Hematopoietic multipotent progenitor cell treated with erythropoietin and hydrocortisone succinate and interleukin-3 and kit ligand, for 17 days (in vitro differentiated cells): Measurements from ENCODE around the gene TEAD1.

Experiments used
- DNase-seq: peaks from one replicate; pipeline ENCODE4 v3.0.0-alpha.2; 2015; ENCODE audit warnings: low spot score

The TEAD1 gene

DNA sequence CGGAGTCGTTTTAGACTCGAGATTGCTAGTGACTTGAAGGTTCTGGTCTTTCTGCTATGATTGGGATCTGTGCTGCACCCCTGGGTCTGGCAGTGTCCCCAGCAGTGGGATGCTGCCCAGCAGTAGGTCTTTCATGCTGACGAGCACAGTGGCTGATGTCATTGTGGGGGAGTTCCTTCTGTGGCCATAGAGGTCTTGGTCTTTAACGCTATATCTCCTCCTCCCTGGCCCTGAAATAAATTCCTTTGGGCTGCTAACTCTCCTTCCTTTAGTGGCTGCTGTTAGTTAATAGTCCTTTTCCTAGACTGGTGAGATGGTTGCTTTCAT lies 136.3 kb downstream of the TEAD1 start:
- no peak for DNase-seq

DNA sequence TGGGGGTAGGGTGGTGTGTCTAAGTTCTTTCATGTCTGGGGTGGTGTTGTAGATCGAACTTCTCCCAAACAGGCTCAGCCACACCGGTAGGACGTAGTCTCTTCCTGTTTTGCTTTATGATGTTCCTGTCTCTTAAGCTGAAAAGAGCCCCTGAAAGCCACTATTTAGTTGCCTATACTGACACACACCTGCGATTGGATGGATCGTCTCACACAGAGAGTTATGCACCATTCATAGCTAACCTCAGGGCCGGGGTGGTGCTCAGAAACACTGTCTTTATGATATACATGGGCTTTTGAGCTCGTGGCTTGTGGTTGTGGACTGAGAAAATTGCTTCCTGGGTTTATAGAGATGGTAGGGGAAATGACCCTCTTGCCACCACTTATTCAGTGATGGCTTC lies 137.6 kb downstream of the TEAD1 start:
- DNase-seq, result no peak

DNA sequence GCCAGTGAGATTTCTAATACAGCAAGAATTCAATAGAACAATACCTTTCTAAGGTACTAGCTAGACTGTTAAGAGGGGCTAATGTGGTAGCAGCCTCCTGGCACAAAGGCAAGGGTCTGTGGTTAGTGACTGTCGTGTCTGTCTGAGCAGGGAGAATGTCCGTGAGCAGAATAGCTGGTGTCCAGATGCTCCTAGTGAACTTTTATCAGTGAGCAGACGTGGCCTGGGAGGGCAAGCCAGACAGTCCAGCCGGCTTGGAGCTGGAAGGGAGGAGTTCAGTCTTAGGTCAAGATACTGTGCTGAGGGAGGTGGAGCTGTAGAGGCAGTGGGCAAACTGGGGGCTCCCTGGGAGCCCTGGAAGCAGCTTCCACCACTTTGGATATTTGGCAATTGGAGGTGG lies 138.6 kb downstream of the TEAD1 start:
- DNase-seq, result no peak

GRCh38 chr11:12813371-12814225 lies 139.4 kb downstream of the TEAD1 start:
- DNase-seq, result no peak

DNA sequence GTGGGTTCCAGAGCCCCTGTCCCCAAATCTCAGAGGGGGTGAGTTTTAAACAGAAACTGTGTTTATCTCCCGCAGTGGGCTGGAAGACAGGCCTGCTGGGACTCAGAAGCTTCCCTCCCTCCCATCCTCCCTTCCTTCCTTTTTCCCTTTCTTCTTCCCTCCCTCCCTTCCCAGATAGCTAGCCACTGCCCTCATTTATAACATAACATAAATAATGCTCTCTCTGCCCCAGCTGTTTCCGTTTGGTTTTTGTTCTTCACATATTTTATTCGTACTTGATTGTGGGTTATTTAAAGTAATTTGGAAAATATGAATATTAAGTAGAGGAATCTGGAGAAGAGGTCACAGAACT lies 140.9 kb downstream of the TEAD1 start:
- DNase-seq, result no peak

DNA sequence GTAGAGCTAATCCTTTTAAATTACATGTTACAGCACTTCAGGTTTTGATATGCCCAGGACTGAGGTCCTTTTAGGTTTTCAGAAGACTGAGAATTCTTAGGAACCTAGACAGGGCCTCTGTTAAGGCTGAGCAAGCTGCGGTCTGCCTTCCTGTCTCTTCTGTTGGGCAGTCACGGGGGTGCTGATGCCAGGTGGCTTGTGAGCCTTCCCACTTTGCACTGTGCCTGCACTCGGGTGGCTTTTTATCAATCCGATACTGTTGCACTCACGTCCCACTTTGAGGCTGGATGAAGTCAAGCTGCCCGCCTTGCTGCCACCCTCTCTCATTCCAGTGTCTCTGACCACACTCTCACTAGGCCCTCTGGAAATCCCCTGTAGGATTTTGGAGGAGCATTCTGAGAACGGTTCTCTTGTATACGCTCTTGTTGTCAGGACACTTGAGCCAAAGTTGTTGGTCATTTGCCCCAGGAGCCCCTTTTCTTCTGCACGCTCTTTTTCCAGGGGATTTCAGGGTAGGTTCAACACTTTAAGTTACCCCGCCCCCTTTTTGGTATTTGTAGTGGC lies 141.8 kb downstream of the TEAD1 start:
- DNase-seq, result no peak

- no peak for DNase-seq
These were observed 143.6 kb downstream of the TEAD1 start for GRCh38 chr11:12817681-12818332.

DNA sequence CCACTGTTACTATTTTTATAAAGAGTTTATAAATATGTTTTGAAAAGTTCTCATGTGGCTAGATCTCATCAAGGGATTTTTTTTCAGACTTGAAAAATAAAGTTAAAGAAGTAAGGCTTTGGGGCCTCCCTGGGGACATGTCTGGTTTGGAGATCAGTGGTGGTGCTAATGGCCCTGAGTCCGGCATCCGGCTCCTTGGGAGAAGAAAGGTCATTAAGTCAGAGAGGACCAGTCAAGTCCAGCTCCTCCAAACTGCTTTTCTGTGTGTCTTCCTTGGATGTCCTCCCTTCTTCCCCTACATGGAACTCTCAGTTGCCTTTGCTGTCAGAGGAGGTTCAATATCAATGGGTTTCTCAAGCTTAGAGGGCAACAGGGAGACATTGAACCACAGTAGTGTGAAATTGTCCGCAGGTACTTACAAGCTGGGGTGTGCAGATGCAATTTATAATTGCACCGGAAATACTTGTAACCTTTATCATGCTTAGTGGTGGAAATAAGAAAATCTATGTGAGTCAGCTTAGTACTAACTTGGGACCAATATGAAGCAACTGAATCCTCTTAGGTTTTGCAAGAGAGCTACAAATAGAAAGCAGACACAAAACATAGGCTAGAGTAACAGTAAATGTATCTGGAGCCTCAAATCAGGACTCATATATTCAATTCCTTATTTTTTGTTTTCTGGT lies 144.3 kb downstream of the TEAD1 start:
- DNase-seq, result no peak

DNA sequence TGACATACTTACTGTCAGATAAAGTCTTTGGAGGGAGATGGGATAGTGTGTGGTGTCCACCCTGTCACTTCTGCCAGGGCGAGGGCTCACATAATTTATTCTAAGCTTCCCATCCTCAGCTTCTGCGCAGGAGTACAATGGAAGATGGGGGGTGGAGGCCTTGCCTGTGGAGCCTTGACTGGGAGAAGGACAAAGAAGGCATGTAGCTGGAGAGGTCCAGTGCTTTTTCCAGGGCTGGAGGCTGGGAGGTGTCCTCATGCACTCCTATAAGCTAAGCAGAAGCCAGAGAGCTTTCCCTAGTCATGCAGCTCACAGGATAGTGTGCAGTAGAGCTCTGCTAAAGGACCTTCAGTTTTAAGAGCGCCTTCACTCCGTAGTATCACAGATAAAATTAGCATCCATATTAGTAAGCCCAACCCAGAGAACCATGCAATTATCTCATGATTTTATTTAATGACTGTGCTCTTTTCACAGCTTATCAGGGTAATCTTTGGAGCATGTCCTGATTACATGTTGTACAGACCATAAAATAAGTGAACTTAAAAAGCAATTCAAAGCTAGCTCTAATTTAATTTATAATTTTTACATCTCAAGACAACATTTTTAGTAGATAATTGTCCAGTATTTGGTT lies 148.3 kb downstream of the TEAD1 start:
- no peak for DNase-seq

- no peak for DNase-seq
These were observed 150.2 kb downstream of the TEAD1 start for GRCh38 chr11:12824281-12825041.

GRCh38 chr11:12826441-12826840 lies 152.2 kb downstream of the TEAD1 start:
- no peak for DNase-seq

GRCh38 chr11:12827369-12827768 lies 153.1 kb downstream of the TEAD1 start:
- no peak for DNase-seq

DNA sequence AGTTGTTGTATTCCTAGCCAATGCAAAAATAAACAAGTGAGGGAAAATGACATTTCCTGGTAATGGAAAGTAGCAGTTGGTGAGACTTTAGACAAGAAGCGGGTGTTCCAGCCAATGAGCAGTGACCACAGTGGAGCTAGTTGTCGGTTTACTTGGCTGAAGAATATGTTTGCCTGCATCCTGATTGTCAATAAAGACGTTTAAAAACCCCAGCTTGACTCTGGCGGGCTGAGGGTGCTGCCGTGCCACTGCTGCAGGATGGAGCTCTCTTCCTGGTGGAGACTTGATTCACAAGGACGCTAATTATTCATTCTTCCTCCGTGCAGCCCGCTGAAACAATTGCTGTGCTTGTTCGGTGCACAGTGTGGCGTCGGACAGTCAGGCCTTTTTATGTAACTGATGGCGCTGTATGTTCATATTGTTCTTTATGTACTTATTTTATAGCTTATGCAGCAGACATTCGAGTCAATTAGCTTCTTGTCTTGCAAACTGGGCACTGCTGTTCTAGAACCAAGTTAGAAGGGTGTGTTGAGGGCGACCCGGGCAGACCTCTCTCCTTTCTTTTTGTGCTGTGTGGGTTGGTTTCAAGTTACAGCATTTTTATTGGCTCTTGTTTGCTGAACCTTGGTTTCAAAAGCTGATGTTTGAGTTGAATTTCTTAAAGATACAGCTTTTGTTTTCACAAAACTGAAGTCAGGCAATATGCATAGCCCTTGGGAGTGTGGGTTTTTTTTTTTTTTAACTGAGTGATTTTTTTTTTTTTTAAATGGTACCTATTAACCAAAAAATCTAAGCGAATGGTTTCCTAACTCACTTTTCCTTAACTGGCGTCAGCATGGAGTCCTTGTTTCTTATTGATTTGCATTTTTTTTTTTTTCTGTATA lies 153.9 kb downstream of the TEAD1 start:
- no peak for DNase-seq

GRCh38 chr11:12829131-12829530 lies 154.9 kb downstream of the TEAD1 start:
- no peak for DNase-seq

DNA sequence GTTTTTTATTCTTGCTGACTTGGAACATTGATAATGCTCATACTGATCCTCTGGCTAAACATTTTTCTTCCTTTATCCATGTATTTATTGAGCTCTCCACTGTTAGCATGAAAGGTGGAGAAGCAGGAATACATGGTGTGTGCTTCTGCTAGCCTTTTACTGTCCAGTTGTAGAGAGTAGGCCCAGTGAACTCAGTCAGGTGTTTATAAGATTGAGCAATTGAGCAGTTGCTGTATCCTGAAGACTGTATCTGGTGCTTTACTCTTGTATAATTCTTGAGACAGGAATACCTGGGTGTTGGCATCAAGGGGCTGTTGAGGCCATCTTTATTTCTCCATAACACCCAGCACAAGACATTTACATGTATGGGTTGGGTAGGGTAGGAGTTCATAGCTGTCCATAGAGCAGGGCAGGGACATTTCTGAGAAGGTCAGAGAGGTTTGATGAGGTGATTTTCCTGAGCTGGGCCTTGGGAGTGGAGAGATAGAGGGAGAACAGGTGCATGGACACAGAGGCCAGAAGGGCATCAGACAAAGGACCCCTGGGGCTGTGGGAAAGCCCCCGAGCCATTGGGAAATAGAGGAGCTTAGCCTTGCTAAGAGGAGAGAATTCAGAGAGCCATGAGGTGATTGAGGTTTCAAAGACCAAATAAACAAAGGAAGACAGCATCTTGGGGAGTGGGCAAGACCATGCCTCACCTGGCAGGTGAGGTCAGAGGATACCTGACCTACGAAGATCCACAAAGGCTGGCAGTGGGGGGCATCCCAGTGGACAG lies 155.5 kb downstream of the TEAD1 start:
- no peak for DNase-seq

DNA sequence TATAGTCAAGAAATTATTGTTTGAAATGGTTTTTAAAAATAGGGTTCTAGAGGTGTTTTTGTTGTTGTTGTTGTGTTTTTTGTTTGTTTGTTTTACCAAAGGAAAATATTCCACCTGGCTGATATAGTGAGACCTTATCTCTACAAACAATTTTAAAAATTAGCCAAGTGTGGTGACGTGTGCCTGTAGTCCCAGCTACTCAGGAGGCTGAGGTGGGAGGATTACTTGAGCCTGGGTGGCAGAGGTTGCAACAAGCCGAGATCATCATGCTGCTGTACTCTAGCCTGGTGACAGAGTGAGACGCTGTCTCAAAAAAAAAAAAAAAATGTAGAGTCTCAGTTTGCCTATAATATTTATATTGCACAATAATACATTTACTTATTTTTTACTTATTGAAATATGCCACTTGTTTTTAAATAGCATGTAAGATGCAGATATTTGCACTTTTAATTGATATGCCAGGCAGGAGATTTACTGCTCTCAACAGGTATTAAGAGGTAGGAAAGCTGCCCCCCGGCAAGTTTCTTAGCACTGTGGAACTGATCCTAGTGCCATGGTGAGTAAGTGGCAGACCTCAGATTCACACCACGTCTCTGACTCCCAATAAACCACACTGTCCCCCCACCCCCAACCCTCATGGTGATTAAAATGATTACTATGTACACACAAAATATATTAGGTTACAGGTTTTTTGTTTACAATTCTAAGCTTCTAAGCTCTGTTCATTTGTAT lies 157.4 kb downstream of the TEAD1 start:
- no peak for DNase-seq

DNA sequence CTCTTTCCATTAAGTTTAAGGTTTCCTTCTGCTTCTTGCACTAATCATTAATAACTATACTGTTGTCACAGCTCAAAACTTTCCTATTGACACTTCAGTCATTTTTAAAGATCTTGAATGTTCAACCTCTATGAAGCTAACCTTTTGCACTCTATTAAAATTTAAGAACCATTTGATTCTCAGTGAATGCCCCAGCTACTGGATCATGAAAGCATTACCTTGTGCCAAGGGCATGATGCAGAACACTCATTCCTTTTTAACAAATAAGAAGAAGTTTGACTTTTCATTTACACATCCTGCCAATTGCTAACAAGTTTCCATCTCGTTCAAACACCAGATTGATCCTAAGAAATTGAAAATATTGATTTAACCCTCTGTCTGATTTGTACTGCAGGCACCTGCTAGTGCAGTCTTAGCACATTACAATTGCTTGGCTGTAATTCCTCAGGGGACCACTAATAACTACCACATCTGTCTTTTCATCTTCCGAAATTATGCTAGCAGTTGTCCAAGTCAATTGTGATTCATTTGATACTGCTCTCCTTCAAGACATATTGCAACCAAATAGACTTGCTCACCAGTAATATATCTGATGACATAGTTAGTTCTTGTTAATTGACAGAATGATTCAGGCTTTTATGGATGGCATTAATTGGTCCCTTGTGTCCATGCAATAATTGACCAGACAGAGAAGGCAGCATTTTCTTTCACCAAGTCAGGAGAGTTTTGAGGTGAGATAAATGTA lies 158.4 kb downstream of the TEAD1 start:
- DNase-seq, result no peak

DNA sequence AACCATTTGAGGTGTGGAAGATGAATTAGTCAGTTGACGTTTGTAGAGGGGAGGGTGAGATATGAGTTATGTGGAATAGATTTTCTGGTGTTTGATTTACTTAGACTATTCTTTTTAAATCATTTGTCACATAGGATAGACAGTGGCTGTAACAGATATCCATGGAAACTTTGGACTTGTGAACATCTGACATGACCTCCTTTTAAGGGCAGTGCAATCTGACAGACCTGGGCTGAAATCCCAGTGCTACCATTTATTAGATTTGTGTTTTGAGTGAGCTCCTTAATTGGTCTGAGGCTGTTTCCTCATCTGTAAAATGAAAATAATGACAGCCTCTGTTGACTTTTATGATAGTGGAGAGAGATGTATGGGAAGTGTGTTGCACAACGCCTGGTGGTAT lies 159.9 kb downstream of the TEAD1 start:
- no peak for DNase-seq

- no peak for DNase-seq
These were observed 160.4 kb downstream of the TEAD1 start for GRCh38 chr11:12834630-12835029.
